Amniotic stem cell (primary cell): ENCODE measurements around the gene AJM1.
"Not testable (repeated sequence)": the region's sequence is repeated elsewhere in the genome, so short reads cannot be mapped to it uniquely, and the experiment has no call there.

Experiments used
- DNase-seq: peaks from one replicate; lab custom pipeline; 2025; lab: John Stamatoyannopoulos, UW

AJM1 gene

GRCh38 chr9:136856541-136857141 is 14.4 kb downstream of the AJM1 start:
- DNase-seq: no peak

GRCh38 chr9:136857166-136857565 is 14.9 kb downstream of the AJM1 start:
- no peak for DNase-seq

- no peak for DNase-seq
Measured at GRCh38 chr9:136857581-136858412, 15.5 kb downstream of the AJM1 start.

GRCh38 chr9:136858452-136858843 is 16.2 kb downstream of the AJM1 start:
- no peak for DNase-seq

DNA sequence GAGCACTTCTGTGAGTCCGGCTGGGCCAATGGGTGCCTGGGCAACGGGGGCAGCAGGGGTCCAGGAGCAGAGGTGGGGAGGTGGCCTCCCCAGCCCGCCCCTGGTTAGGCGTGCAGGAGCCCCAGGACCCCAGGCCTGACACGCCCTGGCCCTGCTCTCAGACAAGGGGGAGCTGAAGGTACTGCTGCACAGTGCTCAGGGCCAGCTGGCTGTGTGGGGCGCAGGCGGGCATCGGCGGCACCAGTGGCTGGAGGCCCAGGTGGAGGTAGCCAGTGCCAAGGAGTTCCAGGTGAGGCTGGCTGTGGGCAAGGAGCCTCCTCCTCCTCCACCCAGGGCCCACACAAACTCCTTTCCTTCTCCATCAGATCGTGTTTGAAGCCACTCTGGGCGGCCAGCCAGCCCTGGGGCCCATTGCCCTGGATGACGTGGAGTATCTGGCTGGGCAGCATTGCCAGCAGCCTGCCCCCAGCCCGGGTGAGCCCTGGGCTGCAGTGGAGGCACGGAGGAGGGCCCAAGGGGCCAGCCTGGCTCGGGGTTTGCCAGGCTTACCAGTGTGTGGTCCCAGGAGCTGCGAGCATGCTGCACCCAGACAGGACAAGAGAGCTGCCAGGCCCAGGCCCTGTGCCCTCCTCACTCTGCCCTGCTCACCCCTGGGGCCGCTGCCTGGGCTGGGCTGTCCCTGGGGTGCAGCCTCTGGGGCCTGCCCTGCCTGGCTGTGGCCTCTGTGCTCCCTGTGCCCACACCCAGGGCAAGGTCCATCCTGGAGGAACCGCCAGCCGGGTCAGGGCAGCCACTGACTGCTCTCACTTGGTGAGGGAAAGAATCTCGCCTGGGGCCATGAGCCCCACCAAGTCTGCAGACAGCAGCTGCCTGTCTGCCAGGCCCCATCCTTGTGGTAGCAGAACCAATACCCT is 16.8 kb downstream of the AJM1 start:
- DNase-seq: no peak

DNA sequence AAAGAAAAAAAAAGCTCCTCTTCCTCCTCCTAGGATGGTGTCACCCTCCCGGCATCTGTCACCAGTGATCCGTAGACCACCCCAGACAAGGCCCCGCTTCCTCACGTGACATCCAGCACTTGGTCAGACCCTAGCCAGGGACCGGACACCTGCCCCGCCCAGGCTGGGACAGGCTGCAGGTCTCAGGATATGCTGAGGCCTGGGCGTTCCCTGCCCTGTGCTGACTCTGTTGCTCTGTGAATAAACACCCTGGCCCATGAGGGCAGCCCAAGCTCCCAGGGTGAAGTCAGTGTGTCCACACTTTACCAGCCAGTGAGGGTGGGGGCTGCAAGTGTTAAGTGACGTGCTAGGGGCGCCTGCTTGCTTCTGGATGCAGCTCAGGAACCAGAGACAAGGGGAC is 18.3 kb downstream of the AJM1 start:
- DNase-seq: no peak

DNA sequence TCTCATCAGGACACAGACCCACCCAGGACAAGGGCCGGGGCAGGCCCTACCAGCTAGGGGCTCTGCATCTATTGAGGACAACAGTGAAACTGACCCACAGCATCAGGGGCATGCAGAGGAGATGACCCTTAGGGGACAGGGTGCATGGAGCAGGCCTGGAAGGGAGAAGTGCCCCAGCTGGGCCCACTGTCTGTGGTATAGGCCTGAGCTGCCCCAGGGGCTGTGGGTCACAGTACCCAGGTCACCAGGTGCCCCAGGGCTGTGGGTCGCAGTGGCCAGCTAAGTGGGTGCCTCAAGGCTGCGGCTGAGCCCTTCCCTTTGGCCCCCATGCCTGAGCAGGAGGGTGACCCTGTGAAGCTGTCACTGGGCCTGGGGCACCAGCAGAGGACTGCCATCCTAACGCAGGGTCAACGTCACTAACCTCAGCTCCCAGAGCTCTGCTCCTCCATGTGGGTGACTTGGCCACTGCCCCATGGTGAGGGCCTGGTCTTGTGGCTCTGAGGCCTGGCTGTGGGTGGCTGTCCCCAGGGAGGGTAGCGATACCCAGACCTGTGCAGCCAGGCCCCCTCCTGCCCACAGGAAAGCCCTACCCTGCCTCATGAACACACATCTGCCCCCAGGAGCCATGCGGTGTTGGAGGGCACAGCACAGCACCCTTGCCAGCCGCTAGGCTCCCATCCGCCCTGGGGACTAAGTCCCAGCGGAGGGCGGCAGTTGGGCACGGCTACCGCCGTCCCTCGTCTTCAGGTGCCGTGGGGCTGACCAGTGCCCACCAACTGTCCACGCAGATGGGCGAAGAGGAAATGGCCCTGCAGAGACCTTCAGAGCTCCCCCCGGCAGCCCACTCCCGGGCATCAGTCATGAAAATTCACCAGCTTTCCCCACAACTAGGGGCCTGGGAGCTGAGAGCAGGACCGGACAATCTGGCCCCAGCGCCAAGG is 18.9 kb downstream of the AJM1 start:
- DNase-seq: no peak

- no peak for DNase-seq
Measured at GRCh38 chr9:136861874-136862457, 19.7 kb downstream of the AJM1 start.

- DNase-seq: no peak
Measured at GRCh38 chr9:136862849-136863622, 20.8 kb downstream of the AJM1 start.

DNA sequence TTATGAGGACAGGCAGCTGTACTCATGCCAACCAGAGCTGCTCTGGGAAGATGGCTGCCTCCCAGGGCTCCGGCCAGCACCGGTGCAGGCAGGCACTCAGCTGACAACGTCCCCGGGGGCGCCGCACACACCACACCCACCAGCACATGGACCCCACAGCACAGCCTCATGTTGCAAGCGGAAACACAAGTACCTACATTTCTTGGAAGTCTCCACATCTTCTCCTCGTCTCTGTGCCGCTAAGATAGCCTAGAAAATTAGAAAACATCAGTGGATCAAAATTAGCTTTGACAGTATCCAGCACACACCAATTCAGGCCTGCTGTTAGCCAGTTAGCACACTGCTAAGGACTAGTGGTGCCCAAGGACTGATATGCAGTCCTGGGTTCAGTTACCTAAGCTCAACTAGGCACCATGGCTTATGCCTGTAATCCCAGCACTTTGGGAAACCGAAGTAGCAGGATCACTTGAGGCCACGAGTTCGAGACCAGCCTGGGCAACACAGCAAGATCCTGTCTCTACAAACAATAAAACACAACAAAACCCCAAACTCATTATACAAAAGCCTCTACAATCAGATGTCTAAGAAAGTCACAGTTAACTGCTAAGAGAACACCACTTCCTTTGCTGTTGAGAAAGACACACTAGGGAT is 21.5 kb downstream of the AJM1 start:
- no peak for DNase-seq

- DNase-seq: no peak
Measured at GRCh38 chr9:136865041-136865767, 22.9 kb downstream of the AJM1 start.

- no peak for DNase-seq
Measured at GRCh38 chr9:136865768-136866103, 23.5 kb downstream of the AJM1 start.

GRCh38 chr9:136866898-136867421 is 24.7 kb downstream of the AJM1 start:
- not testable (repeated sequence) for DNase-seq

DNA sequence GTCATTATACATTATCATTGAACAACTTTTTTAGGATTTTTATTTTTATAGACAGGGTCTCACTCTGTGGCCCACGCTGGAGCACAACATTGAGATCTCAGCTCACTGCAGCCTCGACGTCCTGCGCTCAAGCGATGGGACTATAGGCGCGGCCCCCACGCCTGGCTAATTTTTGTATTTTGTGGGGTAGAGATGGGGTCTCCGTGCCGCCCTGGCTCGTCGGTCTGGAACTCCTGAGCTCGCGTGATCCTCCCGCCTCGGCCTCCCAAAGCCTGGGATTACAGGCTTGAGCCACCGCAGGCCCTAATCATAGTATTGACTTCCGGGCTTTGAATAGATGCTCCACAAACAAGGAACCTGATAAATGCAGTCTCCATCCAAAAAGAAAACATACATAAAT is 25.2 kb downstream of the AJM1 start:
- DNase-seq: no peak

DNA sequence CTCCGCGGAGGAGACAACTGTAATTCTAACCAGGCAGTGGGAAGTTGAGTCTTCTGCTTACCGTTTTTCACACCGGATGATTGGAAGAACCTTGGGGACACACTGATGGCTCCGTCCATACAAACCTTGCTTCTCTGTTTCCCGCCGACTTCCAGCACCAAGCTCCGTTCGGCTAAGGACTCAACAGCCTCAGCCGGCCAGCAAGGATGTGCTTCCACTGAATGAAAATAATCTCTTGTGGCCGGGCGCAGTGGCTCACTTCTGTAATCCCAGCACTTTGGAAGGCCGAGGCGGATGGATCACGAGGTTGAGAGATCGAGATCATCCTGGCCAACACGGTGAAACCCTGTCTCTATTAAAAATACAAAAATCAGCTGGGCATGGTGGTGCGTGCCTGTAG is 25.6 kb downstream of the AJM1 start:
- no peak for DNase-seq

DNA sequence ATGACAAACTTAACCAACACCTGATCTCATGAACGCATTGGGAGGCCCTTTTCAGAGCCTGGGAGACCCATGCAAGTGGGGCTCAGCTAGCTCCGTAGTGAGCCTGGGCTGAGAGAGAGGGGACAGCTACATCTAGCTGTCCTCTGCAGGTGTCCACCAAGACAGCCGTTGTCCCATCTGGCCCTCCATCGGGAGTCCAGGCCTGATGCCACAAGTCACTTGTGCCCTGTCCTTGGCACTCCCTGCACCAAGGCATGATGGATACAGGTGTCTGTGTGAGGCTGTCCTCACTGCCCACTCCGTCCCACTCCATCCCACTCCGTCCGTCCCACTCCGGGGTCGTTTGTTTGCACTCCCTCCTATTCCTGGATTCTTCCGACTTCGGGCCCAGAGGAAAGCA is 26.4 kb downstream of the AJM1 start:
- DNase-seq: no peak

DNA sequence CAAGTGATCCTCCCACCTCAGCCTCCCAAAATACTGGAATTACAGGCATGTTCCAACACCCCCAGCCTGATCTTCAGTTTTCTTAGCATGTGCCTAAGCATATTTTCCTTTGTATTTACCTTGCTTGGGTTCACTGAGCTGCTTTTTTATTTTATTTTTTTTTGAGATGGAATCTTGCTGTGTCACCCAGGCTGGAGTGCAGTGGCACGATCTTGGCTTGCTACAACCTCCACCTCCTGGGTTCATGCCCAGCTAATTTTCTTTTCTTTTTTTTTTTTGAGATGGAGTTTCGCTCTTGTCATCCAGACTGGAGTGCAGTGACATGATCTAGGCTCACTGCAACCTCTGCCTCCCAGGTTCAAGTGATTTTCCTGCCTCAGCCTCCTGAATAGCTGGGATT is 27.3 kb downstream of the AJM1 start:
- not testable (repeated sequence) for DNase-seq

- DNase-seq: no peak
Measured at GRCh38 chr9:136875155-136875554, 32.9 kb downstream of the AJM1 start.

DNA sequence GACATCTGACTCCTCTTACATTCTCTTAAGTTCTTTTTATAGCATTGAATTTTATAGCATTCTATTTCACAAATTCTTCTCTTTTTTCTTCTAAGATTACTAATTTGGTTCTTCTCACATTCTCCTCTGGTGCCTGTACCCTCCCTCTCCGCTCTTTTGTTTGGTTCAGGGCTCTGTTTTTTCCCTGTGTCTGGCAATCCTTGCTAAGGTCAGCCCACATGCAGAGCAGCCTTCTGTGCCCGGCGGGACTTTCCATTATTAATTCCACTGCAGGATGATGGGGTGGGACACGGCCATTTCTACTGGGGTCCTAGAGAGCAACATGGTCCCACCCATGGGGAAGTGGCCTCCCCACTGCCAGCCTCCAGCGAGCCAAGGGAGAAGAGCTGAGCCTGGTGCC is 34.2 kb downstream of the AJM1 start:
- no peak for DNase-seq
